SK-N-SH (cell line): ENCODE measurements around the gene KIF13A. TPM values are rescaled to one million over a fixed set of nuclear protein-coding genes. Genes with fewer than 3 reads are reported as not detected.

Source experiments
- CTCF ChIA-PET: fragments of 300-600, 350-600 bp; formaldehyde crosslinking; extraction: SDS; loops from one replicate; lab custom pipeline; 2021; lab: Yijun Ruan, JAX
- POLR2A ChIA-PET: fragments of 350-600 bp; sonication (Branson Sonifier 250); formaldehyde crosslinking; extraction: SDS; loops from one replicate; lab custom pipeline; 2020; ENCODE audit warnings: antibody characterized with exemption, inconsistent platforms; lab: Yijun Ruan, JAX
- DNase-seq: peaks from one replicate; pipeline ENCODE4 v3.0.0; 2012
- H2AFZ ChIP-seq: fragments of 200-600 bp; sonication (generic); 2 replicates; pipeline ENCODE4 v1.8.1; 2016; ENCODE audit warnings: antibody characterized with exemption, mild to moderate bottlenecking, low read depth
- H3F3A ChIP-seq: fragments of 200-600 bp; sonication (generic); replicated peaks from 2 replicates; pipeline ENCODE3; 2016; ENCODE audit warnings: antibody characterized with exemption, mild to moderate bottlenecking; ENCODE audit not compliant: insufficient read depth
- H3K27ac ChIP-seq, 2 experiments: fragments of 200-500 bp in 1 of 2; fragments of 200-600 bp in 1 of 2; sonication (Bioruptor generic) in 1 of 2; sonication (generic), shearing (Covaris generic) in 1 of 2; 2 replicates each; pipeline versions ENCODE4 v1.5.1 to v1.6.1; 2014 to 2016; ENCODE audit warnings: low read depth in 2 of 2, inconsistent platforms in 1 of 2, low read length in 1 of 2, mild to moderate bottlenecking in 1 of 2, mixed read lengths in 1 of 2
- H3K27me3 ChIP-seq: fragments of 200-600 bp; sonication (generic), shearing (Covaris generic); 2 replicates; pipeline ENCODE4 v1.6.1; 2016; ENCODE audit warnings: mixed run types; ENCODE audit not compliant: insufficient read depth
- H3K36me3 ChIP-seq, 2 experiments: fragments of 200-500 bp in 1 of 2; fragments of 200-600 bp in 1 of 2; sonication (Bioruptor generic) in 1 of 2; sonication (generic) in 1 of 2; replicated peaks in 1 of 2; 2 replicates each; pipeline versions ENCODE3 to v1.5.1; 2014 to 2016; ENCODE audit warnings: low read length in 1 of 2, mild to moderate bottlenecking in 1 of 2; ENCODE audit not compliant: insufficient read depth in 2 of 2, control insufficient read depth in 1 of 2
- H3K4me1 ChIP-seq, 2 experiments: fragments of 200-500 bp in 1 of 2; fragments of 200-600 bp in 1 of 2; sonication (Bioruptor generic) in 1 of 2; sonication (generic), shearing (Covaris generic) in 1 of 2; 2 replicates each; pipeline versions ENCODE4 v1.5.1 to v1.6.1; 2014 to 2016; ENCODE audit warnings: low read depth in 1 of 2, low read length in 1 of 2, mixed run types in 1 of 2; ENCODE audit not compliant: insufficient read depth in 2 of 2, control insufficient read depth in 1 of 2
- H3K4me2 ChIP-seq: fragments of 200-600 bp; sonication (generic), shearing (Covaris generic); 2 replicates; pipeline ENCODE4 v1.6.1; 2017; ENCODE audit warnings: mixed run types
- H3K4me3 ChIP-seq, 2 experiments: fragments of 200-500 bp in 1 of 2; fragments of 200-600 bp in 1 of 2; sonication (Bioruptor generic) in 1 of 2; sonication (generic), shearing (Covaris generic) in 1 of 2; 2 replicates each; pipeline versions ENCODE4 v1.5.1 to v1.8.1; 2014 to 2016; ENCODE audit warnings: low read depth in 2 of 2, inconsistent platforms in 1 of 2, low read length in 1 of 2, mild to moderate bottlenecking in 1 of 2, mixed read lengths in 1 of 2, moderate library complexity in 1 of 2
- H3K79me2 ChIP-seq: fragments of 200-600 bp; sonication (generic); 2 replicates; pipeline ENCODE4 v1.8.1; 2017; ENCODE audit warnings: mild to moderate bottlenecking; ENCODE audit not compliant: insufficient read depth
- H3K9ac ChIP-seq: fragments of 200-600 bp; sonication (generic); 2 replicates; pipeline ENCODE4 v1.6.1; 2017; ENCODE audit warnings: mixed run types
- H3K9me2 ChIP-seq: fragments of 200-600 bp; sonication (generic); 2 replicates; pipeline ENCODE4 v1.6.1; 2017; ENCODE audit warnings: mixed run types
- H3K9me3 ChIP-seq: fragments of 200-600 bp; sonication (generic); 2 replicates; pipeline ENCODE4 v1.6.1; 2017; ENCODE audit warnings: mixed run types, mild to moderate bottlenecking, moderate library complexity
- H4K20me1 ChIP-seq: fragments of 200-600 bp; sonication (generic); 2 replicates; pipeline ENCODE4 v1.6.1; 2017; ENCODE audit warnings: mild to moderate bottlenecking, mixed run types; ENCODE audit not compliant: insufficient read depth
- EZH2phosphoT487 ChIP-seq: fragments of 200-600 bp; sonication (generic); IDR thresholded peaks from 2 replicates; pipeline ENCODE4 v1.6.1; 2017; ENCODE audit warnings: low read depth, mixed run types, mild to moderate bottlenecking, antibody characterized with exemption, moderate library complexity, borderline replicate concordance
- FOSL2 ChIP-seq: IDR thresholded peaks from 2 replicates; pipeline ENCODE4 v1.4.0; 2012; ENCODE audit warnings: low read depth, mild to moderate bottlenecking, moderate library complexity, borderline replicate concordance
- GATA2 ChIP-seq: sonication (generic); formaldehyde crosslinking; IDR thresholded peaks from 2 replicates; pipeline ENCODE4 v1.5.0; 2020; ENCODE audit warnings: mild to moderate bottlenecking, missing genetic modification reagents
- MXI1 ChIP-seq: IDR thresholded peaks from 2 replicates; pipeline ENCODE4 v1.6.1; 2012; ENCODE audit warnings: mild to moderate bottlenecking, low read depth, low read length, improper control_type of control experiment
- POLR2AphosphoS5 ChIP-seq: IDR thresholded peaks from 2 replicates; pipeline ENCODE4 v1.6.1; 2012; ENCODE audit warnings: low read depth, low read length
- RAD21 ChIP-seq: IDR thresholded peaks from 2 replicates; pipeline ENCODE4 v1.6.1; 2012; ENCODE audit warnings: mild to moderate bottlenecking, low read length
- RCOR1 ChIP-seq: fragments of 150-350 bp; IDR thresholded peaks from 2 replicates; pipeline ENCODE4 v1.6.1; 2017; ENCODE audit warnings: antibody characterized with exemption, low read length
- RXRA ChIP-seq: IDR thresholded peaks from 2 replicates; pipeline ENCODE4 v1.4.0; 2012; ENCODE audit warnings: low read depth, mild to moderate bottlenecking, borderline replicate concordance
- SIN3A ChIP-seq: IDR thresholded peaks from 2 replicates; pipeline ENCODE4 v1.6.1; 2012; ENCODE audit warnings: low read depth, mild to moderate bottlenecking, low read length, moderate library complexity, borderline replicate concordance
- SMC3 ChIP-seq: IDR thresholded peaks from 2 replicates; pipeline ENCODE4 v1.6.1; 2012; ENCODE audit warnings: low read depth, low read length, improper control_type of control experiment
- TEAD4 ChIP-seq: IDR thresholded peaks from 2 replicates; pipeline ENCODE4 v1.4.0; 2012; ENCODE audit warnings: mild to moderate bottlenecking, borderline replicate concordance; ENCODE audit not compliant: insufficient read depth
- YY1 ChIP-seq: IDR thresholded peaks from 2 replicates; pipeline ENCODE4 v1.4.0; 2012; ENCODE audit warnings: low read depth, mild to moderate bottlenecking
- WGBS: methylation state at CpG from one replicate; pipeline ENCODE4 v1.1.6; 2017; ENCODE audit warnings: low lambda C conversion rate; 5-methylcytosine and 5-hydroxymethylcytosine counted together
- polyA plus RNA-seq, 3 experiments: library from polyadenylated mRNA; depleted of rRNA; stranded (reverse); fragments of >200 nt; gene quantifications; 2 replicates each; pipeline ENCODE4 v1.2.3, GENCODE V29; 2012
- TF ChIP-seq, protein P1 (sequence below): IDR thresholded peaks from 2 replicates; pipeline ENCODE4 v1.6.1; 2012; ENCODE audit warnings: mild to moderate bottlenecking, low read depth, low read length, moderate library complexity
- TF ChIP-seq, protein P2 (sequence below): IDR thresholded peaks from 2 replicates; pipeline ENCODE4 v1.4.0; 2012; ENCODE audit warnings: low read depth
- TF ChIP-seq, protein P3 (sequence below): fragments of 150-350 bp; IDR thresholded peaks from 2 replicates; pipeline ENCODE4 v1.6.1; 2016; ENCODE audit warnings: mild to moderate bottlenecking, low read depth, low read length
- TF ChIP-seq, protein P4 (sequence below): IDR thresholded peaks from 2 replicates; pipeline ENCODE4 v1.4.0; 2012; ENCODE audit warnings: low read depth, borderline replicate concordance

The KIF13A gene
- polyA plus RNA-seq, 1 of the 3 experiments (the other 2 are of a cell fraction) = 18.2 TPM

DNA sequence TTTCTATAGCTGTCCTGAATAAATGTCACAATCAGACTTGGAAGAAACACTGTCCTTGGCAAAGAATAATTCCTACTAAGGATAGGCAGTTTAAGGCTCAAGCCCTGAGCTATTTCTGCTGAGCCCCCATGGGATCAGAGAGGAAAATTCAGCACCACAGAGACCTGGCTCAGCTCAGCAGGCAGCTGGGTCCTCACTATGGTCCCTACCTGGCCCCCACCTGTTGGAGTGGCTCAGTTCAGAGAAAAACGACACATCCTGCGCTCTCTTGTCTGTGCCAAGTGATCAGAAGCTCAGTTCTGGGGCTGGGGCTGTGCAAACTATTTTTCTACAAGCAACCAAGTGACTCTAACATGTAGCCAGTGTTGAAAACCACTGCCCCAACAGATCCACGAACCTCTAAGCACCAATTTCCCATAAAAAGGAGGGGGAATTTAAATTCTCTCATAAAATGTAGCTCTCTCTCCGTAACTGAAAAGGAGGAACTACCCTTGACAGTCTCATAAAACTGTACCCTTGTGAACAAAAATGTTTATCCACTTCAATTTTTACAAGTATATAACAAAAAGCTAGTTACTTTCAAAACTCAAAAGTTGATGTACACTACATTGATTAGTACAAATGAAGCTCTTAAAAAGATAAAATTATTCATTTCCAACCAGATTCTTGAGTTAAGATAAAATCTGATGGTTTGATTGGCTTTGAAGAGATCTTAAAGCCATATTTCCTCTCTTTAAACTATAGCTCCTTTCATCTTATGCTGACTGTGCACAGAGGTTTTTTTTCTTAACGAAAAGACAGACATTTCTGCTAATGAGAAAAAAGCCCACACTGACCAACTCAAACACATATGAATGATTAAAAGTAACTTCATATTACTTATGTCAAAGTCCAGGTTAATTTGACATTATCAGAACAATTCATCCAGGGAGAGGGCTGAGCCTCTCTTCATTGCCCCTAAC, 52.0 kb downstream of the KIF13A start:
- H4K20me1 ChIP-seq = no peaks in the 10 kb centered on the region
- no peaks in the 10 kb centered on the region for H3F3A ChIP-seq
- H3K36me3 ChIP-seq = no peaks in the 10 kb centered on the region
- H3K9ac ChIP-seq = no peak overlapping the region
- H3K27ac ChIP-seq = no peak overlapping the region
- DNase-seq = no peak
- POLR2A ChIA-PET = no interaction called here
- H3K27me3 ChIP-seq = no peaks in the 10 kb centered on the region
- 97% methylated on average over 5 of the region's 5 CpGs for WGBS
- CTCF ChIA-PET = interaction anchor here (1.3 kb wide), 1 partner anchor 9 kb away, joined by 6 read pairs; no protein-coding TSS in a partner anchor
- H3K79me2 ChIP-seq = peaks cover 92% of the 10 kb centered on the region
- H3K4me3 ChIP-seq = no peak overlapping the region
- H3K4me2 ChIP-seq = no peak overlapping the region
- no peaks in the 10 kb centered on the region for H3K9me3 ChIP-seq
- H3K4me1 ChIP-seq = peaks cover 12 to 22% of the 10 kb centered on the region in 2 experiments; a peak in 3 of 4 replicates
- H2AFZ ChIP-seq = no peak overlapping the region
- TF ChIP-seq, protein P1, sequence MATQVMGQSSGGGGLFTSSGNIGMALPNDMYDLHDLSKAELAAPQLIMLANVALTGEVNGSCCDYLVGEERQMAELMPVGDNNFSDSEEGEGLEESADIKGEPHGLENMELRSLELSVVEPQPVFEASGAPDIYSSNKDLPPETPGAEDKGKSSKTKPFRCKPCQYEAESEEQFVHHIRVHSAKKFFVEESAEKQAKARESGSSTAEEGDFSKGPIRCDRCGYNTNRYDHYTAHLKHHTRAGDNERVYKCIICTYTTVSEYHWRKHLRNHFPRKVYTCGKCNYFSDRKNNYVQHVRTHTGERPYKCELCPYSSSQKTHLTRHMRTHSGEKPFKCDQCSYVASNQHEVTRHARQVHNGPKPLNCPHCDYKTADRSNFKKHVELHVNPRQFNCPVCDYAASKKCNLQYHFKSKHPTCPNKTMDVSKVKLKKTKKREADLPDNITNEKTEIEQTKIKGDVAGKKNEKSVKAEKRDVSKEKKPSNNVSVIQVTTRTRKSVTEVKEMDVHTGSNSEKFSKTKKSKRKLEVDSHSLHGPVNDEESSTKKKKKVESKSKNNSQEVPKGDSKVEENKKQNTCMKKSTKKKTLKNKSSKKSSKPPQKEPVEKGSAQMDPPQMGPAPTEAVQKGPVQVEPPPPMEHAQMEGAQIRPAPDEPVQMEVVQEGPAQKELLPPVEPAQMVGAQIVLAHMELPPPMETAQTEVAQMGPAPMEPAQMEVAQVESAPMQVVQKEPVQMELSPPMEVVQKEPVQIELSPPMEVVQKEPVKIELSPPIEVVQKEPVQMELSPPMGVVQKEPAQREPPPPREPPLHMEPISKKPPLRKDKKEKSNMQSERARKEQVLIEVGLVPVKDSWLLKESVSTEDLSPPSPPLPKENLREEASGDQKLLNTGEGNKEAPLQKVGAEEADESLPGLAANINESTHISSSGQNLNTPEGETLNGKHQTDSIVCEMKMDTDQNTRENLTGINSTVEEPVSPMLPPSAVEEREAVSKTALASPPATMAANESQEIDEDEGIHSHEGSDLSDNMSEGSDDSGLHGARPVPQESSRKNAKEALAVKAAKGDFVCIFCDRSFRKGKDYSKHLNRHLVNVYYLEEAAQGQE = no peak
- TF ChIP-seq POLR2AphosphoS5 (no peak), SIN3A (no peak), MXI1 (no peak), RCOR1 (no peak), YY1 (no peak)
- TF ChIP-seq, protein P2, sequence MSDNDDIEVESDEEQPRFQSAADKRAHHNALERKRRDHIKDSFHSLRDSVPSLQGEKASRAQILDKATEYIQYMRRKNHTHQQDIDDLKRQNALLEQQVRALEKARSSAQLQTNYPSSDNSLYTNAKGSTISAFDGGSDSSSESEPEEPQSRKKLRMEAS = no peak
- TF ChIP-seq, protein P3, sequence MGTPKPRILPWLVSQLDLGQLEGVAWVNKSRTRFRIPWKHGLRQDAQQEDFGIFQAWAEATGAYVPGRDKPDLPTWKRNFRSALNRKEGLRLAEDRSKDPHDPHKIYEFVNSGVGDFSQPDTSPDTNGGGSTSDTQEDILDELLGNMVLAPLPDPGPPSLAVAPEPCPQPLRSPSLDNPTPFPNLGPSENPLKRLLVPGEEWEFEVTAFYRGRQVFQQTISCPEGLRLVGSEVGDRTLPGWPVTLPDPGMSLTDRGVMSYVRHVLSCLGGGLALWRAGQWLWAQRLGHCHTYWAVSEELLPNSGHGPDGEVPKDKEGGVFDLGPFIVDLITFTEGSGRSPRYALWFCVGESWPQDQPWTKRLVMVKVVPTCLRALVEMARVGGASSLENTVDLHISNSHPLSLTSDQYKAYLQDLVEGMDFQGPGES = no peak
- H3K9me2 ChIP-seq = no peaks in the 10 kb centered on the region

DNA sequence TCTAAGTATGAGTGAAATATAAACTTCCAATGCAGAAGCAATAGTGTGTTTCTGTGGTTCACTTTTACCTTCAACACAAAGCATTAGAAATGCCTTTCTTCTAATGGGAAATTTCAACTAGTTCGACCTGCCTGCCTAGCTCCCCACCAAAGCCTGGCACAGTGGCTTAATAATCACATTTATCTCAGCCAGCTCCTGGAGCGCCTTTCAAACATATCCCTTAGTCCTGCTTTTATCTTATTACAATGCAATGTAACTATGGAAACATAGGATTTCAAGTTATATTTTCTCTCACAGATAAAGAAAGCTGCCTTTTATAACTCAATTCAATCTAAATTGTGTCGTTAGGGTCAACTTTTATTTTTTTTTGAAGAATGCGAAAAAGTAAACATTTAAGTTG, 53.7 kb downstream of the KIF13A start:
- WGBS = 82% methylated on average over 4 of the region's 4 CpGs
- Histone ChIP-seq H3K79me2 (peaks cover 92% of the 10 kb centered on the region), H2AFZ (no peak overlapping the region), H4K20me1 (no peaks in the 10 kb centered on the region), H3K4me3 (no peak overlapping the region), H3K9me2 (no peaks in the 10 kb centered on the region), H3K36me3 (no peaks in the 10 kb centered on the region), H3K27me3 (no peaks in the 10 kb centered on the region), H3K4me1 (peaks cover 10 to 36% of the 10 kb centered on the region in 2 experiments), H3K9me3 (no peaks in the 10 kb centered on the region), H3F3A (no peaks in the 10 kb centered on the region), H3K4me2 (no peak overlapping the region), H3K9ac (no peak overlapping the region), H3K27ac (no peak overlapping the region)
- CTCF ChIA-PET = no interaction called here
- peak; percentile 33 for DNase-seq
- no peak for TF ChIP-seq RXRA
- no peak for TF ChIP-seq RAD21
- no peak for TF ChIP-seq EZH2phosphoT487
- no peak for TF ChIP-seq TEAD4
- TF ChIP-seq, protein P4, sequence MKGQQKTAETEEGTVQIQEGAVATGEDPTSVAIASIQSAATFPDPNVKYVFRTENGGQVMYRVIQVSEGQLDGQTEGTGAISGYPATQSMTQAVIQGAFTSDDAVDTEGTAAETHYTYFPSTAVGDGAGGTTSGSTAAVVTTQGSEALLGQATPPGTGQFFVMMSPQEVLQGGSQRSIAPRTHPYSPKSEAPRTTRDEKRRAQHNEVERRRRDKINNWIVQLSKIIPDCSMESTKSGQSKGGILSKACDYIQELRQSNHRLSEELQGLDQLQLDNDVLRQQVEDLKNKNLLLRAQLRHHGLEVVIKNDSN = no peak
- TF ChIP-seq, protein P2 = no peak
- no peak for TF ChIP-seq GATA2 (CRISPR knock-in tag)
- no peak for TF ChIP-seq SMC3
- no peak for TF ChIP-seq FOSL2
- POLR2A ChIA-PET = no interaction called here
